ENCODE data around the gene PIGP. TPM values are rescaled to one million over a fixed set of nuclear protein-coding genes. Genes with fewer than 3 reads are reported as not detected.
"Not testable (repeated sequence)": the region's sequence is repeated elsewhere in the genome, so short reads cannot be mapped to it uniquely, and the experiment has no call there.

The PIGP gene
- total RNA-seq, 1 donor from 2014 or later: 5.6 TPM

DNA sequence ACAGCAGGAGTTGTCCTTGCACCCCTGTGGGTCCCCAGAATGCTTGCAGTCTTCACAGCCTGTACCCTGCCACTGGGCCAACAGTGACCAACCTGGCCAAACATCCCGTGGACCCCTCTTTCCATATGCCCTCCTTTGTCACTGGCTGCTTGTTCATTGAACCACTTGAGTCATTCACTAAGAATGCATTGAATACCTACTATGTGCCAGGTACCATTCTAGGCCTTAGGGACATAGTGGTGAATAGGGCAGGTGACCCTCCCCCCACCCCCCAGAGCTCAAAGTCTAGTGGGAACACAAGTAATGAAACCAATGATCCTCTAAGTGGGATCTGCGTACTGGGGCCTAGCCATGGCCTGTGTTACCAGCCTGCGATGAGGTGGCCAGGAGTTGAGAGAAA lies 28.2 kb downstream of the PIGP start:
- DNase-seq (ENCODE audit: low read depth): no peak

DNA sequence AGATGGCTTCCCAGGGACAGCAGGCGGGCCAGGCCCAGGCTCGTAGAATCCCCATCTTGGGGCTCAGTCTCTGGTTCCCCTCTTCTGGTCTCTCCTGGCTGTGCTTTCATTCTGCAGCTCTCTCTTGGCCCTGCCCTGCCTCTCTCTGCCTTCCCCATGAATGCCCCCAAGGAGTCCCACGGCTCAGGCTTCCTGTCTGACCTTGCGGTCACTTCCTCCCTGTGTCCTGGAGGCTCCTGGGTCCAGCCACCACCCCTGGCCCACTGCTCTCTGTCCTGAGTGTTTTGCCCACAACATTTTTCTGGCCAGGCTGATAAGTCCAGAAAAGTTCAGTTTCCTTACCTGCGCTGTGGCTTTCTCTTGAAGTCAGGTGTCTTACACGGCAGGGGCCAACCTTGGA lies 29.1 kb downstream of the PIGP start:
- DNase-seq (ENCODE audit: low read depth): no peak

GRCh38 chr21:37041706-37042271 lies 31.1 kb downstream of the PIGP start:
- no peak for DNase-seq (ENCODE audit: low read depth)

DNA sequence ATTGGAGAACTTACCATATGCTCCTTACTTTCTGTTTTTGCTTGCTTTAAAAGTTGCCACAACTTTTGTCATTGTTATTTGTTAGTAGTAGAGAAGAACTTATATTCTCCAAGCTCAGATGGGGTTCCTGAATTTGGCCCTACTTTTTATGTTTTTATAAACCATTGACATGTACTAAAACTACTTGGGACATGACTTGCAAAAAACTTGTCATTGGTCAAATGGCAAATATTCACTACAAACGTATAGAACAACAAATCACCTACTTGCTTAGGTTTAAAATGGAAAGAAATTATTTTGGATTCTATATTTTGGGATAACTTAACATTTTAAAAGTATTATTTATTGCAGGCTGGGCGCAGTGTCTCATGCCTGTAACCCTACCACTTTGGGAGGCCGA lies 32.7 kb downstream of the PIGP start:
- no peak for DNase-seq (ENCODE audit: low read depth)

DNA sequence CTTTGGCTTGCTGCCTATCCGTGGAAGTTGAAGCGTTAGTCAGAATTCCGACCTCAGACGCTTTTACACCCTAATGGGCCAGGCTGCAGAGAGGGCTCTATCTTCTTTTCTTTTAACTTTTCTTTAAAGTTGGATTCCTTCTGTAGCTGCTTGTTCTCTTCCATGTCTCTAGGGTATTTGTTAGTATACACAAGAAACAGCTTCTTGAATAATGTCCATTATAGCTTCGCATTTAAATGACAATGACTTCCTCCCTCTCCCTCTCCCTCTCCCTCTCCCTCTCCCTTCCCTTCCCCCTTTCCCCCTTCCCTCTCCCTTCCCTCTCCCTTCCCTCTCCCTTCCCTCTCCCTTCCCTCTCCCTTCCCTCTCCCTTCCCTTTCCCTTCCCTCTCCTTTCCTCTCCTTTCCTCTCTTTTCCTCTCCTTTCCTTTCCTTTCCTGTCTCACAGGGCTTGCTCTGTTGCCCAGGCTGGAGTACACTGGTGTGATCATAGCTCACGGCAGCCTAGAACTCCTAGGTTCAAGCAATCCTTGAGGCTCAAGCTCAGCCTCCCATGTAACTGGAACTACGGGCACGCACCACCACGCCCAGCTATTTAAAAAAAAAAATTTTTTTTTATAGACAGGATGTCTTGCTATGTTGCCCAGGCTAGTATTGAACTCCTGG lies 33.3 kb downstream of the PIGP start:
- DNase-seq (ENCODE audit: low read depth): no peak

- DNase-seq (ENCODE audit: low read depth): no peak
Measured at GRCh38 chr21:37036177-37036576, 36.7 kb downstream of the PIGP start.

- DNase-seq (ENCODE audit: low read depth): not testable (repeated sequence)
Measured at GRCh38 chr21:37034394-37034793, 38.5 kb downstream of the PIGP start.

DNA sequence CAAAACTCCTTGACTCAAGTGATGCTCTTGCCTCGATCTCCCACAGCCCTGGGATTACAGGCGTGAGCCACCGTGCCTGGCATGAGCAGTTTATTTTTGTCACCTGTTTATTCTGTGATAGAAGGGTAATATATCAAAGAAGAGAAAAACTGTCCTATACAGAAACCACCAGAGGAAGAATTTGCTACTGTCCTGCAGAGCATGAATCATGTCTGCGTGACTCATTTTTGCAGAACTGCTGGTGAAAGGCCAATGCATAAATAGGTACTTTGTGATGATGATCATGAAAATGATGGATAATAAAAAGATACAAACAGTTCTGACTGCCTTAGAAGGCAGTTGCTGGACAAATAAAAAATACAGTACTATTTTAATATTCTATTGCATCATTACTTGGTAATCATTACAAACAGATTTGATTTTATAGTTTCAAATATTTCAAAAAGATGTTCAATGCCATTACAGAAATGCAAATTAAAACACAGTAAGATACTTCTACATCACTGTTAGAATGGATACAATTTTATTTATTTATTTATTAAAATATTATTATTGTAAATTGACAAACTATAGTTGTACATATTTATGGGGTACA lies 39.9 kb downstream of the PIGP start:
- DNase-seq (ENCODE audit: low read depth): peak; percentile 55

DNA sequence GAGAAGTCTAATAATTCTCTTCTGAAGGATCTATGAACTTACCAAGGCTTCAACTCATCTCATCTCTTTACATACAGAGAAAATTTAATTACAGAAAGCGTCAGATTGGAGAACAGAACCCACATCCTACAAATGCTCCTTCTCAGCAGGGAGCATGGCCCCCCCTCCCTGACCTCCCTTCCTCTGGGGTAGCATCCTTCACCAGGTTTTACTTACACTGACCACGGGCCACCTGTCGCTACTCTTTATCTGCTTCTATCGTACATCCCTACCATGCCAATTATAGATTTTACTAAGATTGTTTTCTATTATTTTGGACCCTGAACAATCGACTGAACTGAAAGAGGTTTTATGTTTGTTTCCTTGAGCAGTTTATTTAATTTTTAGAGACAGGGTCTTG lies 40.6 kb downstream of the PIGP start:
- DNase-seq (ENCODE audit: low read depth): no peak

DNA sequence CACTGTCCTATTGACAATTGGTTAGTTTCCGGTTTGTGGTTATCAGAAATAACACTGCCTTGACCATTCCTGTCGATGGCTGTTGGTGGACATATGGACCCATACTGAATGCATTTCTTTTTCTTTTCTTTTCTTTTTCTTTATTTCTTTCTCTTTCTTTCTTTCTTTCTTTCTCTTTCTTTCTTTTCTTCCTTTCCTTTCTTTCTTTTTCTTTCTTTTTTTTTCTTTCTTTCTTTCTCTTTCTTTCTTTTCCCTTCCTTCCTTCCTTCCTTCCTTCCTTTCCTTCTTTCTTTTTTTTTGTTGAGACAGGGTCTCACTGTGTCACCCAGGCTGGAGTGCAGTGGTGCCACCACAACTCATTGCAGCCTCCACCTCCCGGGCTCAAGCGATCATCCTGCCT lies 42.0 kb downstream of the PIGP start:
- DNase-seq (ENCODE audit: low read depth): no peak

DNA sequence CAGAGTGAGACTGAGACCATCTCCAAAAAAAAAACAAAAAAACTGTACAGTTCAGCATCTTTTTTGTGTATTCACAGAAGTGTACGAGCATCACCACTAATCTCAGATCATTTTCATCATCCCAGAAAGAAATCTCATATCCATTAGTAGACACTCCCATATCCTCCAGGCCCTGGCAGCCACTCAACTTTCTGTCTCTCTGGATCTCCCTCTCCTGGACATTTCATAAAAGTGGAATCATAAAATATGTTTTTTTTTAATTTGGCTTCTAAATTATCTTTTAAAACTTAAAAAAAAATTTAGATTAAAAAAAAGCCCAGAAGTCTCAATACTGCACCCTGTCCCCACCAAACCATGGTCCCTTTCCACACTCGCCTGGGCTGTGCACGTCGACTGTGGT lies 44.3 kb downstream of the PIGP start:
- DNase-seq (ENCODE audit: low read depth): no peak

DNA sequence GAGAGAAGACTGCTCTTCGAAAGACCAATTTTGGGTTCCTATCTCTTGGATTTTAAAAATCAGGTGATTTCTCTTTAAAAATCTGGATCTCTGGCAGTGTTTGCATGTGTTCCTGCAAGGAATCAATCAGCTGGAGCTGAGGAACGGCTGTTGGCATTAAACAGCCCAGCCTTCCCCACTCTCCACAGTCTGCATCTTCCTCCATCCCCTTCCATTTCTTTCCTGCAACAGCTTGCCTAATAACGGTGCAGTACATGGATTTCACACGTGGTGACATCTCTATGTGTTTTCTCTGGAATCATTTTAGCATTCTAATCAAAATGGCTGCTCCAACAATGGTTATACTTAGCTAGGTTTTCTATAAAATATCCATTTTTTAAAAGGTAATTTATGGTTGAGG lies 46.4 kb downstream of the PIGP start:
- DNase-seq (ENCODE audit: low read depth): no peak

- no peak for DNase-seq (ENCODE audit: low read depth)
Measured at GRCh38 chr21:37017951-37018679, 54.8 kb downstream of the PIGP start.

Other genes with a start within 250 kb of the PIGP start
- gene HLCS, start 106.4 kb downstream of the PIGP start, total RNA-seq: 19.3 and 42.6 TPM in 2 replicates
- 0.15 and 0.69 TPM in 2 replicates for gene RIPPLY3, start 66.4 kb downstream of the PIGP start, total RNA-seq
- gene TTC3, start 183 bp upstream of the PIGP start, total RNA-seq: 177 and 302 TPM in 2 replicates
- gene VPS26C, start 194.3 kb upstream of the PIGP start, total RNA-seq: 53.7 and 108 TPM in 2 replicates